NCI-H1436 (cell line): ENCODE results near the gene MBD3L2.
"Not testable (repeated sequence)": the region's sequence is repeated elsewhere in the genome, so short reads cannot be mapped to it uniquely, and the experiment has no call there.

Experiments
- DNase-seq: peaks from one replicate; lab custom pipeline; 2025; lab: John Stamatoyannopoulos, UW

Gene MBD3L2

GRCh38 chr19:7063339-7063738 is 14.2 kb downstream of the MBD3L2 start:
- no peak for DNase-seq

GRCh38 chr19:7063764-7064418 is 14.8 kb downstream of the MBD3L2 start:
- DNase-seq, result no peak

- not testable (repeated sequence) for DNase-seq
These were observed 18.0 kb downstream of the MBD3L2 start for GRCh38 chr19:7067122-7067521.

GRCh38 chr19:7067716-7068115 is 18.6 kb downstream of the MBD3L2 start:
- no peak for DNase-seq

GRCh38 chr19:7068599-7068998 is 19.5 kb downstream of the MBD3L2 start:
- DNase-seq, result no peak

- peak; percentile 96 for DNase-seq
These were observed 20.2 kb downstream of the MBD3L2 start, which contains the start of gene ZNF557 for GRCh38 chr19:7069042-7069903. ZNF557 (plus strand) TSS chr19:7069703; CDS start chr19:7075075, 5,372 bp downstream.

GRCh38 chr19:7069904-7070226 is 20.7 kb downstream of the MBD3L2 start:
- no peak for DNase-seq

- no peak for DNase-seq
These were observed 23.4 kb downstream of the MBD3L2 start for GRCh38 chr19:7072541-7072940.

GRCh38 chr19:7074705-7075282 is 25.7 kb downstream of the MBD3L2 start:
- DNase-seq, result no peak

GRCh38 chr19:7076151-7076550 is 27.0 kb downstream of the MBD3L2 start:
- DNase-seq, result no peak

GRCh38 chr19:7078008-7078407 is 28.9 kb downstream of the MBD3L2 start:
- DNase-seq, result no peak

GRCh38 chr19:7083076-7083956 is 34.2 kb downstream of the MBD3L2 start:
- DNase-seq, result no peak

- DNase-seq, result no peak
These were observed 39.9 kb downstream of the MBD3L2 start for GRCh38 chr19:7088999-7089398.

- no peak for DNase-seq
These were observed 49.0 kb downstream of the MBD3L2 start for GRCh38 chr19:7098096-7098495.

GRCh38 chr19:7098701-7099596 is 49.8 kb downstream of the MBD3L2 start:
- DNase-seq, result peak; percentile 90

- no peak for DNase-seq
These were observed 50.4 kb downstream of the MBD3L2 start for GRCh38 chr19:7099597-7099921.
